Left lung (tissue), 10 donors: ENCODE measurements around the gene FKRP. TPM values are rescaled to one million over a fixed set of nuclear protein-coding genes. Genes with fewer than 3 reads are reported as not detected.
"Not testable (repeated sequence)": the region's sequence is repeated elsewhere in the genome, so short reads cannot be mapped to it uniquely, and the experiment has no call there.

Experiments
- ATAC-seq: fragments of 200-7000 bp; cut with Tn5 transposase; one replicate; pipeline ENCODE4 v1.9.1; 2020; ENCODE audit warnings: moderate library complexity
- DNase-seq, 4 donors: peaks; one replicate each; pipeline ENCODE4 v3.0.0-alpha.2; 2013 to 2020
- H3K27ac ChIP-seq, 2 donors: fragments of 200-600 bp; sonication (generic) in 1 of 2; one replicate each; pipeline versions ENCODE4 v1.5.0 to v1.8.0; 2020 to 2021
- H3K27me3 ChIP-seq, 2 donors: fragments of 200-600 bp; sonication (generic) in 1 of 2; one replicate each; pipeline versions ENCODE4 v1.5.0 to v1.8.0; 2020 to 2021
- H3K36me3 ChIP-seq, 2 donors: fragments of 200-600 bp; sonication (generic) in 1 of 2; one replicate each; pipeline versions ENCODE4 v1.5.0 to v1.8.0; 2020 to 2021
- H3K4me1 ChIP-seq, 2 donors: fragments of 200-600 bp; one replicate each; pipeline ENCODE4 v1.8.0; 2021
- H3K4me3 ChIP-seq, 2 donors: fragments of 200-600 bp; sonication (generic) in 1 of 2; one replicate each; pipeline versions ENCODE4 v1.5.0 to v1.8.0; 2020 to 2021; ENCODE audit warnings: mild to moderate bottlenecking in 1 of 2
- H3K9me3 ChIP-seq, 2 donors: fragments of 200-600 bp; sonication (generic) in 1 of 2; one replicate each; pipeline versions ENCODE4 v1.5.0 to v1.8.0; 2020 to 2021
- CTCF ChIP-seq, 2 donors: fragments of 200-600 bp; sonication (generic) in 1 of 2; IDR thresholded peaks; one replicate each; pipeline versions ENCODE4 v1.5.0 to v1.8.0; 2021; ENCODE audit warnings: antibody characterized with exemption in 2 of 2
- intact Hi-C, 2 donors: fragments of 100-400 bp; cut with DNase I; formaldehyde crosslinking; loops; one replicate each; pipeline versions ENCODE4 v1.11.2 to v1.14.2; 2022
- polyA plus RNA-seq, 6 donors: library from polyadenylated mRNA; unstranded; fragments of 120-200 nt; gene quantifications; one replicate each; pipeline ENCODE4 v1.2.1, GENCODE V29; 2013; ENCODE audit not compliant: insufficient read length in 6 of 6
- total RNA-seq, 2 donors: library from RNA; stranded (reverse); fragmentation: NEBNext Ultra II Directional; extraction: Animal tissue kit (Norgen Biotek cat#: 25700); gene quantifications; one replicate each; pipeline ENCODE4 v1.2.1, GENCODE V29; 2021
- donor health status: DM: no; HTN: yes; CAD: no.
- donor health status: DM: no; HTN: no; CAD: no.

Gene FKRP
- total and polyA plus RNA-seq, 8 donors = 18.8 to 29.6 (median 23.2) TPM

- H3K27me3 ChIP-seq = no peaks in the 10 kb centered on the region
- intact Hi-C loops = loop anchor here (5.0 to 10.0 kb wide), 3 partner anchors 86 to 231 kb away; no protein-coding TSS in a partner anchor
- no peak for DNase-seq
- H3K9me3 ChIP-seq = no peaks in the 10 kb centered on the region
- TF ChIP-seq CTCF (IDR thresholded peaks at IDR 0.05) = no peak
- H3K4me3 ChIP-seq = no peak overlapping the region
- H3K4me1 ChIP-seq = peaks cover 8 to 31% of the 10 kb centered on the region in 2 donors
- no peak overlapping the region for H3K27ac ChIP-seq
- no peak for ATAC-seq
- peaks cover 0 to 23% of the 10 kb centered on the region in 2 donors for H3K36me3 ChIP-seq
Measured at GRCh38 chr19:46755853-46756543, 10.1 kb downstream of the FKRP start.

GRCh38 chr19:46756544-46756888 is 10.7 kb downstream of the FKRP start:
- Histone ChIP-seq H3K4me1 (peaks cover 8 to 31% of the 10 kb centered on the region in 2 donors), H3K36me3 (peaks cover 0 to 23% of the 10 kb centered on the region in 2 donors), H3K4me3 (no peak overlapping the region), H3K9me3 (no peaks in the 10 kb centered on the region), H3K27ac (no peak overlapping the region), H3K27me3 (no peaks in the 10 kb centered on the region)
- DNase-seq (peak in 1 of 4 donors; percentile 75), ATAC-seq (no peak)
- intact Hi-C loops = loop anchor here (5.0 to 10.0 kb wide), 3 partner anchors 86 to 231 kb away; no protein-coding TSS in a partner anchor
- no peak for TF ChIP-seq CTCF (IDR thresholded peaks at IDR 0.05)

- intact Hi-C loops = loop anchor here (5.0 to 10.0 kb wide), 3 partner anchors 83 to 228 kb away; no protein-coding TSS in a partner anchor
Measured at GRCh38 chr19:46759206-46759605, 13.3 kb downstream of the FKRP start.

GRCh38 chr19:46759817-46760333 is 14.0 kb downstream of the FKRP start:
- peaks cover 0 to 23% of the 10 kb centered on the region in 2 donors for H3K36me3 ChIP-seq
- TF ChIP-seq CTCF (IDR thresholded peaks at IDR 0.05) = no peak
- no peaks in the 10 kb centered on the region for H3K27me3 ChIP-seq
- H3K9me3 ChIP-seq = no peaks in the 10 kb centered on the region
- H3K4me1 ChIP-seq = peaks cover 6 to 29% of the 10 kb centered on the region in 2 donors
- DNase-seq (no peak), ATAC-seq (peak; percentile 5)
- no peak overlapping the region for H3K27ac ChIP-seq
- H3K4me3 ChIP-seq = no peak overlapping the region
- intact Hi-C loops = loop anchor here (5.0 to 10.0 kb wide), 3 partner anchors 82 to 227 kb away; no protein-coding TSS in a partner anchor

More at GRCh38 chr19:46759206-46759605, 13.3 kb downstream of the FKRP start:
- Histone ChIP-seq H3K9me3 (no peaks in the 10 kb centered on the region), H3K27me3 (no peaks in the 10 kb centered on the region), H3K4me1 (peaks cover 8 to 31% of the 10 kb centered on the region in 2 donors), H3K27ac (no peak overlapping the region), H3K4me3 (no peak overlapping the region), H3K36me3 (peaks cover 0 to 23% of the 10 kb centered on the region in 2 donors)
- DNase-seq (no peak), ATAC-seq (no peak)
- no peak for TF ChIP-seq CTCF (IDR thresholded peaks at IDR 0.05)

GRCh38 chr19:46760363-46760762 is 14.5 kb downstream of the FKRP start:
- intact Hi-C loops = no loop called here
- Histone ChIP-seq H3K36me3 (peaks cover 0 to 23% of the 10 kb centered on the region in 2 donors), H3K4me3 (no peak overlapping the region), H3K27me3 (no peaks in the 10 kb centered on the region), H3K27ac (no peak overlapping the region), H3K4me1 (peaks cover 1 to 24% of the 10 kb centered on the region in 2 donors), H3K9me3 (no peaks in the 10 kb centered on the region)
- TF ChIP-seq CTCF (IDR thresholded peaks at IDR 0.05) = no peak
- no peak for DNase-seq
- no peak for ATAC-seq

GRCh38 chr19:46760897-46761296 is 15.0 kb downstream of the FKRP start:
- H3K4me1 ChIP-seq = peaks cover 0 to 19% of the 10 kb centered on the region in 2 donors
- H3K27ac ChIP-seq, intact Hi-C loops, ATAC-seq, DNase-seq, H3K4me3 ChIP-seq, H3K9me3 ChIP-seq, H3K27me3 ChIP-seq: not testable (repeated sequence)
- H3K36me3 ChIP-seq = peaks cover 0 to 18% of the 10 kb centered on the region in 2 donors
